ENCODE measurements around the gene CHAC1.

The CHAC1 gene

GRCh38 chr15:40932156-40932555, 21.1 kb upstream of the CHAC1 start:
- no peak for TF ChIP-seq CTCF (IDR thresholded peaks at IDR 0.05; ENCODE audit: extremely low read depth, insufficient read depth, missing control alignments)
- no peak for DNase-seq (ENCODE audit: low spot score)
- in situ Hi-C loops (cut with MboI; ENCODE audit: low pct_unique_long_range_greater_than_20kb, low sequenced_read_pairs, unreplicated experiment): no loop called here

- DNase-seq (ENCODE audit: low spot score): no peak
- in situ Hi-C loops (cut with MboI; ENCODE audit: low pct_unique_long_range_greater_than_20kb, low sequenced_read_pairs, unreplicated experiment): no loop called here
- no peak for TF ChIP-seq CTCF (IDR thresholded peaks at IDR 0.05; ENCODE audit: extremely low read depth, insufficient read depth, missing control alignments)
These were observed 20.4 kb upstream of the CHAC1 start for GRCh38 chr15:40932649-40933516.

- TF ChIP-seq CTCF (IDR thresholded peaks at IDR 0.05; ENCODE audit: extremely low read depth, insufficient read depth, missing control alignments): no peak
- in situ Hi-C loops (cut with MboI; ENCODE audit: low pct_unique_long_range_greater_than_20kb, low sequenced_read_pairs, unreplicated experiment): no loop called here
- no peak for DNase-seq (ENCODE audit: low spot score)
These were observed 19.8 kb upstream of the CHAC1 start for GRCh38 chr15:40933517-40933902.

- no peak for TF ChIP-seq CTCF (IDR thresholded peaks at IDR 0.05; ENCODE audit: extremely low read depth, insufficient read depth, missing control alignments)
- no peak for DNase-seq (ENCODE audit: low spot score)
- in situ Hi-C loops (cut with MboI; ENCODE audit: low pct_unique_long_range_greater_than_20kb, low sequenced_read_pairs, unreplicated experiment): no loop called here
These were observed 18.8 kb upstream of the CHAC1 start for GRCh38 chr15:40934457-40934856.

- DNase-seq (ENCODE audit: low spot score): no peak
- TF ChIP-seq CTCF (IDR thresholded peaks at IDR 0.05; ENCODE audit: extremely low read depth, insufficient read depth, missing control alignments): no peak
- in situ Hi-C loops (cut with MboI; ENCODE audit: low pct_unique_long_range_greater_than_20kb, low sequenced_read_pairs, unreplicated experiment): no loop called here
These were observed 17.0 kb upstream of the CHAC1 start for GRCh38 chr15:40936234-40936708.

- DNase-seq (ENCODE audit: low spot score): no peak
These were observed 16.3 kb upstream of the CHAC1 start for GRCh38 chr15:40936709-40937666.

More at GRCh38 chr15:40936709-40937666, 16.3 kb upstream of the CHAC1 start:
- TF ChIP-seq CTCF (IDR thresholded peaks at IDR 0.05; ENCODE audit: extremely low read depth, insufficient read depth, missing control alignments): peak; percentile 3
- in situ Hi-C loops (cut with MboI; ENCODE audit: low pct_unique_long_range_greater_than_20kb, low sequenced_read_pairs, unreplicated experiment): no loop called here
